ENCODE data around the gene CCND3. TPM values are rescaled to one million over a fixed set of nuclear protein-coding genes. Genes with fewer than 3 reads are reported as not detected.

Gene CCND3
- total RNA-seq (10 to 100 TPM; 47.8 to 51.4 TPM), polyA plus RNA-seq (10 to 100 TPM; 45.2 to 48.3 TPM)
- long read RNA-seq, donor 1, transcript CCND3-202 (5 exons, 2,133 nt), result minor isoform, 61 of 374 reads
- long read RNA-seq, donor 1, transcript CCND3-204 (4 exons, 1,724 nt), result minor isoform, 6 of 374 reads
- long read RNA-seq, donor 1, transcript CCND3-203 (5 exons, 2,085 nt), result major isoform, 160 of 374 reads
- long read RNA-seq, donor 1, transcript CCND3-205 (4 exons, 1,843 nt), result minor isoform, 99 of 374 reads
- long read RNA-seq, donor 1, partial matches to known transcripts, result 22 of 374 reads
- long read RNA-seq, donor 1, other reads (novel, unspliced or antisense), result 19 of 374 reads
- long read RNA-seq, donor 2, transcript CCND3-202 (5 exons, 2,133 nt), result minor isoform, 7 of 42 reads
- long read RNA-seq, donor 2, transcript CCND3-203 (5 exons, 2,085 nt), result major isoform, 19 of 42 reads
- long read RNA-seq, donor 2, partial matches to known transcripts, result 3 of 42 reads
- long read RNA-seq, donor 2, other reads (novel, unspliced or antisense), result 8 of 42 reads

GRCh38 chr6:41941280-41942066 lies at the start of gene CCND3:
Gene CCND3, minus strand, starts transcription at chr6:41941808. Its CDS starts 159 bp downstream, at chr6:41941649.
- no peaks in the 10 kb centered on the region for H3K9me3 ChIP-seq (ENCODE audit: control insufficient read depth, low read length)
- peak within 1 kb of the TSS; percentile 80 to 81 for H3K4me3 ChIP-seq (ENCODE audit: low read length in 2 of 2)
- 0 to 1% methylated on average over 77 to 87 of the region's 87 CpGs for WGBS, 2 donors
- H3K4me1 ChIP-seq (ENCODE audit: control insufficient read depth in 1 of 2, insufficient read depth in 2 of 2, low read length in 2 of 2), result no peaks in the 10 kb centered on the region
- H3K36me3 ChIP-seq (ENCODE audit: control insufficient read depth in 1 of 2, insufficient read depth in 2 of 2, low read length in 1 of 2), result no peaks in the 10 kb centered on the region
- no peaks in the 10 kb centered on the region for H3K27me3 ChIP-seq (ENCODE audit: control insufficient read depth in 1 of 2, insufficient read depth in 2 of 2, low read length in 1 of 2)
- peak; percentile 94 for ATAC-seq (ENCODE audit: low FRiP score)
- peak; percentile 96 to 98 for DNase-seq
- intact Hi-C loops (cut with DNase I), result loop anchor here in 1 of 2 donors (2.0 kb wide), 1 partner anchor 107 kb away; no protein-coding TSS in a partner anchor
- peak within 1 kb of the TSS in 1 of 2 donors; percentile 90 for H3K27ac ChIP-seq (ENCODE audit: low read depth in 1 of 2, low read length in 2 of 2)

- Histone ChIP-seq H3K27ac (ENCODE audit: low read depth in 1 of 2, low read length in 2 of 2) (no peak overlapping the region), H3K27me3 (ENCODE audit: control insufficient read depth in 1 of 2, insufficient read depth in 2 of 2, low read length in 1 of 2) (no peaks in the 10 kb centered on the region), H3K4me3 (ENCODE audit: low read length in 2 of 2) (no peak overlapping the region), H3K9me3 (ENCODE audit: control insufficient read depth, low read length) (no peaks in the 10 kb centered on the region), H3K36me3 (ENCODE audit: control insufficient read depth in 1 of 2, insufficient read depth in 2 of 2, low read length in 1 of 2) (no peaks in the 10 kb centered on the region), H3K4me1 (ENCODE audit: control insufficient read depth in 1 of 2, insufficient read depth in 2 of 2, low read length in 2 of 2) (no peaks in the 10 kb centered on the region)
- no peak for DNase-seq
- no peak for ATAC-seq (ENCODE audit: low FRiP score)
- 96 to 99% methylated on average over 2 of the region's 2 CpGs for whole genome bisulfite sequencing, 2 donors
- intact Hi-C loops (cut with DNase I), result no loop called here
These were observed 44.7 kb upstream of the CCND3 start for GRCh38 chr6:41986339-41986738.

GRCh38 chr6:41984623-41985022 lies 43.0 kb upstream of the CCND3 start:
- intact Hi-C loops (cut with DNase I), result no loop called here
- Histone ChIP-seq H3K4me1 (ENCODE audit: control insufficient read depth in 1 of 2, insufficient read depth in 2 of 2, low read length in 2 of 2) (no peaks in the 10 kb centered on the region), H3K27ac (ENCODE audit: low read depth in 1 of 2, low read length in 2 of 2) (no peak overlapping the region), H3K9me3 (ENCODE audit: control insufficient read depth, low read length) (no peaks in the 10 kb centered on the region), H3K36me3 (ENCODE audit: control insufficient read depth in 1 of 2, insufficient read depth in 2 of 2, low read length in 1 of 2) (no peaks in the 10 kb centered on the region), H3K4me3 (ENCODE audit: low read length in 2 of 2) (no peak overlapping the region), H3K27me3 (ENCODE audit: control insufficient read depth in 1 of 2, insufficient read depth in 2 of 2, low read length in 1 of 2) (no peaks in the 10 kb centered on the region)
- no peak for ATAC-seq (ENCODE audit: low FRiP score)
- WGBS, 2 donors, result 54 to 56% methylated on average over 4 of the region's 4 CpGs
- DNase-seq, result no peak

- H3K36me3 ChIP-seq (ENCODE audit: control insufficient read depth in 1 of 2, insufficient read depth in 2 of 2, low read length in 1 of 2), result no peaks in the 10 kb centered on the region
- ATAC-seq (ENCODE audit: low FRiP score) (no peak), DNase-seq (no peak)
- intact Hi-C loops (cut with DNase I), result no loop called here
- no peaks in the 10 kb centered on the region for H3K27me3 ChIP-seq (ENCODE audit: control insufficient read depth in 1 of 2, insufficient read depth in 2 of 2, low read length in 1 of 2)
- H3K27ac ChIP-seq (ENCODE audit: low read depth in 1 of 2, low read length in 2 of 2), result no peak overlapping the region
- H3K4me3 ChIP-seq (ENCODE audit: low read length in 2 of 2), result no peak overlapping the region
- WGBS, 2 donors, result 60% methylated on average over 9 of the region's 9 CpGs
- H3K9me3 ChIP-seq (ENCODE audit: control insufficient read depth, low read length), result no peaks in the 10 kb centered on the region
- H3K4me1 ChIP-seq (ENCODE audit: control insufficient read depth in 1 of 2, insufficient read depth in 2 of 2, low read length in 2 of 2), result no peaks in the 10 kb centered on the region
These were observed 35.3 kb upstream of the CCND3 start for GRCh38 chr6:41976794-41977484.

- no peak overlapping the region for H3K4me3 ChIP-seq (ENCODE audit: low read length in 2 of 2)
- DNase-seq (no peak), ATAC-seq (ENCODE audit: low FRiP score) (no peak)
- no peaks in the 10 kb centered on the region for H3K4me1 ChIP-seq (ENCODE audit: control insufficient read depth in 1 of 2, insufficient read depth in 2 of 2, low read length in 2 of 2)
- no peaks in the 10 kb centered on the region for H3K36me3 ChIP-seq (ENCODE audit: control insufficient read depth in 1 of 2, insufficient read depth in 2 of 2, low read length in 1 of 2)
- WGBS, 2 donors, result 90 to 91% methylated on average over 4 of the region's 4 CpGs
- H3K27ac ChIP-seq (ENCODE audit: low read depth in 1 of 2, low read length in 2 of 2), result no peak overlapping the region
- intact Hi-C loops (cut with DNase I), result no loop called here
- no peaks in the 10 kb centered on the region for H3K9me3 ChIP-seq (ENCODE audit: control insufficient read depth, low read length)
- H3K27me3 ChIP-seq (ENCODE audit: control insufficient read depth in 1 of 2, insufficient read depth in 2 of 2, low read length in 1 of 2), result no peaks in the 10 kb centered on the region
These were observed 33.7 kb upstream of the CCND3 start for GRCh38 chr6:41975276-41975675.

- DNase-seq (no peak), ATAC-seq (ENCODE audit: low FRiP score) (no peak)
- H3K27ac ChIP-seq (ENCODE audit: low read depth in 1 of 2, low read length in 2 of 2), result no peak overlapping the region
- H3K9me3 ChIP-seq (ENCODE audit: control insufficient read depth, low read length), result no peaks in the 10 kb centered on the region
- no peaks in the 10 kb centered on the region for H3K4me1 ChIP-seq (ENCODE audit: control insufficient read depth in 1 of 2, insufficient read depth in 2 of 2, low read length in 2 of 2)
- no peaks in the 10 kb centered on the region for H3K36me3 ChIP-seq (ENCODE audit: control insufficient read depth in 1 of 2, insufficient read depth in 2 of 2, low read length in 1 of 2)
- no peak overlapping the region for H3K4me3 ChIP-seq (ENCODE audit: low read length in 2 of 2)
- intact Hi-C loops (cut with DNase I), result no loop called here
- WGBS, 2 donors, result 93 to 100% methylated on average over 5 of the region's 5 CpGs
- no peaks in the 10 kb centered on the region for H3K27me3 ChIP-seq (ENCODE audit: control insufficient read depth in 1 of 2, insufficient read depth in 2 of 2, low read length in 1 of 2)
These were observed 32.7 kb upstream of the CCND3 start for GRCh38 chr6:41974281-41974825.

- intact Hi-C loops (cut with DNase I), result no loop called here
- H3K27me3 ChIP-seq (ENCODE audit: control insufficient read depth in 1 of 2, insufficient read depth in 2 of 2, low read length in 1 of 2), result no peaks in the 10 kb centered on the region
- no peak for ATAC-seq (ENCODE audit: low FRiP score)
- no peaks in the 10 kb centered on the region for H3K9me3 ChIP-seq (ENCODE audit: control insufficient read depth, low read length)
- no peak overlapping the region for H3K27ac ChIP-seq (ENCODE audit: low read depth in 1 of 2, low read length in 2 of 2)
- no peaks in the 10 kb centered on the region for H3K36me3 ChIP-seq (ENCODE audit: control insufficient read depth in 1 of 2, insufficient read depth in 2 of 2, low read length in 1 of 2)
- H3K4me1 ChIP-seq (ENCODE audit: control insufficient read depth in 1 of 2, insufficient read depth in 2 of 2, low read length in 2 of 2), result no peaks in the 10 kb centered on the region
- 61 to 64% methylated on average over 2 of the region's 2 CpGs for WGBS, 2 donors
- no peak for DNase-seq
- no peak overlapping the region for H3K4me3 ChIP-seq (ENCODE audit: low read length in 2 of 2)
These were observed 31.2 kb upstream of the CCND3 start for GRCh38 chr6:41972826-41973225.

GRCh38 chr6:41970436-41970846 lies 28.8 kb upstream of the CCND3 start:
- intact Hi-C loops (cut with DNase I), result no loop called here
- ATAC-seq (ENCODE audit: low FRiP score) (peak; percentile 50), DNase-seq (peak in 1 of 2 donors; percentile 60)
- Histone ChIP-seq H3K36me3 (ENCODE audit: control insufficient read depth in 1 of 2, insufficient read depth in 2 of 2, low read length in 1 of 2) (no peaks in the 10 kb centered on the region), H3K4me3 (ENCODE audit: low read length in 2 of 2) (no peak overlapping the region), H3K27me3 (ENCODE audit: control insufficient read depth in 1 of 2, insufficient read depth in 2 of 2, low read length in 1 of 2) (no peaks in the 10 kb centered on the region), H3K9me3 (ENCODE audit: control insufficient read depth, low read length) (no peaks in the 10 kb centered on the region), H3K27ac (ENCODE audit: low read depth in 1 of 2, low read length in 2 of 2) (no peak overlapping the region), H3K4me1 (ENCODE audit: control insufficient read depth in 1 of 2, insufficient read depth in 2 of 2, low read length in 2 of 2) (no peaks in the 10 kb centered on the region)
- WGBS, 2 donors, result 64 to 69% methylated on average over 4 of the region's 4 CpGs
